ENCODE results near the gene TMC6.

GRCh38 chr17:78118801-78119241 is 9.7 kb downstream of the TMC6 start:
- TF ChIP-seq USF2 (IDR thresholded peaks at IDR 0.05; ENCODE audit: low read depth, low read length): no peak
- TF ChIP-seq CTCF (conservative IDR thresholded peaks at IDR 0.05; ENCODE audit: low read depth, low read length): no peak
- no peak for TF ChIP-seq MXI1 (IDR thresholded peaks at IDR 0.05; ENCODE audit: borderline replicate concordance, low read depth, low read length)
- TF ChIP-seq CHD1 (IDR thresholded peaks at IDR 0.05; ENCODE audit: low read depth, low read length): no peak
- no peak for TF ChIP-seq POLR2A (IDR thresholded peaks at IDR 0.05; ENCODE audit: low read depth, low read length)
- TF ChIP-seq MAZ (IDR thresholded peaks at IDR 0.05; ENCODE audit: borderline replicate concordance, low read depth, low read length): no peak
- no peak for TF ChIP-seq FOS (IDR thresholded peaks at IDR 0.05; ENCODE audit: low read depth, low read length)
- no peak for TF ChIP-seq RAD21 (IDR thresholded peaks at IDR 0.05; ENCODE audit: low read length)
- TF ChIP-seq RCOR1 (IDR thresholded peaks at IDR 0.05; ENCODE audit: insufficient replicate concordance, low read length): no peak
- TF ChIP-seq CEBPB (IDR thresholded peaks at IDR 0.05; ENCODE audit: low read depth, low read length): no peak
- TF ChIP-seq RFX5 (IDR thresholded peaks at IDR 0.05; ENCODE audit: low read depth, low read length): no peak
- no peak for TF ChIP-seq ELK1 (IDR thresholded peaks at IDR 0.05; ENCODE audit: borderline replicate concordance, low read depth, low read length)

Measured in IMR-90 (cell line).